H9 (cell line): ENCODE data around the gene TRIM38. TPM values are rescaled to one million over a fixed set of nuclear protein-coding genes. Genes with fewer than 3 reads are reported as not detected.

ENCODE experiments used
- DNase-seq: peaks from one replicate; pipeline ENCODE4 v3.0.0-alpha.2; 2017
- H2AFZ ChIP-seq: one replicate; pipeline ENCODE4 v1.6.1; 2013; ENCODE audit warnings: mild to moderate bottlenecking, low read length, control low read depth, moderate library complexity
- H2AK5ac ChIP-seq: 2 replicates; pipeline ENCODE4 v1.6.1; 2013; ENCODE audit warnings: low read length, control low read depth, mixed read lengths; ENCODE audit not compliant: insufficient read length
- H2BK120ac ChIP-seq: one replicate; pipeline ENCODE4 v1.6.1; 2013; ENCODE audit warnings: low read depth, mild to moderate bottlenecking, low read length, control low read depth, inconsistent platforms; ENCODE audit not compliant: poor library complexity, severe bottlenecking
- H2BK12ac ChIP-seq: 2 replicates; pipeline ENCODE4 v1.6.1; 2013; ENCODE audit warnings: low read length, control low read depth, mixed read lengths, low read depth; ENCODE audit not compliant: insufficient read length
- H2BK15ac ChIP-seq: 2 replicates; pipeline ENCODE4 v1.6.1; 2013; ENCODE audit warnings: low read depth, low read length, control low read depth
- H2BK20ac ChIP-seq: one replicate; pipeline ENCODE4 v1.6.1; 2013; ENCODE audit warnings: low read depth, mild to moderate bottlenecking, low read length, control low read depth, inconsistent platforms; ENCODE audit not compliant: poor library complexity, severe bottlenecking
- H2BK5ac ChIP-seq: 2 replicates; pipeline ENCODE4 v1.6.1; 2013; ENCODE audit warnings: low read length, control low read depth, mixed read lengths; ENCODE audit not compliant: insufficient read length
- H3K14ac ChIP-seq: 2 replicates; pipeline ENCODE4 v1.6.1; 2013; ENCODE audit warnings: low read length, control low read depth; ENCODE audit not compliant: insufficient read depth
- H3K18ac ChIP-seq: 2 replicates; pipeline ENCODE4 v1.6.1; 2013; ENCODE audit warnings: low read depth, mild to moderate bottlenecking, mixed read lengths, low read length, control low read depth; ENCODE audit not compliant: insufficient read length
- H3K23ac ChIP-seq: 2 replicates; pipeline ENCODE4 v1.6.1; 2013; ENCODE audit warnings: low read length, control low read depth, mixed read lengths, low read depth; ENCODE audit not compliant: insufficient read length
- H3K23me2 ChIP-seq: 2 replicates; pipeline ENCODE4 v1.6.1; 2013; ENCODE audit warnings: low read depth, mild to moderate bottlenecking, mixed read lengths, low read length, control low read depth; ENCODE audit not compliant: insufficient read length, poor library complexity, severe bottlenecking
- H3K27ac ChIP-seq: 2 replicates; pipeline ENCODE4 v1.5.1; 2013; ENCODE audit warnings: low read length, control low read depth, mixed read lengths, low read depth; ENCODE audit not compliant: insufficient read length
- H3K27me3 ChIP-seq: 2 replicates; pipeline ENCODE4 v1.6.1; 2013; ENCODE audit warnings: low read length, control low read depth, inconsistent platforms; ENCODE audit not compliant: insufficient read depth
- H3K4ac ChIP-seq: 2 replicates; pipeline ENCODE4 v1.6.1; 2013; ENCODE audit warnings: low read depth, mild to moderate bottlenecking, control low read depth, inconsistent platforms, low read length, moderate library complexity
- H3K4me1 ChIP-seq: 2 replicates; pipeline ENCODE4 v1.6.1; 2013; ENCODE audit warnings: low read length, control low read depth, inconsistent platforms; ENCODE audit not compliant: insufficient read depth
- H3K4me2 ChIP-seq: 2 replicates; pipeline ENCODE4 v1.6.1; 2013; ENCODE audit warnings: low read length, control low read depth, mixed read lengths; ENCODE audit not compliant: insufficient read length, insufficient read depth
- H3K56ac ChIP-seq: 2 replicates; pipeline ENCODE4 v1.6.1; 2013; ENCODE audit warnings: low read depth, mild to moderate bottlenecking, mixed read lengths, low read length, control low read depth; ENCODE audit not compliant: insufficient read length
- H3K79me1 ChIP-seq: 2 replicates; pipeline ENCODE4 v1.6.1; 2013; ENCODE audit warnings: low read depth, mild to moderate bottlenecking, moderate library complexity, low read length, control low read depth, inconsistent platforms; ENCODE audit not compliant: insufficient read depth, poor library complexity, severe bottlenecking
- H3K79me2 ChIP-seq: 2 replicates; pipeline ENCODE4 v1.6.1; 2013; ENCODE audit warnings: low read length, control low read depth, inconsistent platforms; ENCODE audit not compliant: insufficient read depth
- H3K9ac ChIP-seq: 2 replicates; pipeline ENCODE4 v1.6.1; 2013; ENCODE audit warnings: low read length, control low read depth, mixed read lengths; ENCODE audit not compliant: insufficient read length; ENCODE audit errors: extremely low read depth
- H3K9me3 ChIP-seq: one replicate; pipeline ENCODE4 v1.6.1; 2013; ENCODE audit warnings: low read depth, low read length, inconsistent platforms; ENCODE audit not compliant: control insufficient read depth
- H3T11ph ChIP-seq: one replicate; pipeline ENCODE4 v1.6.1; 2013; ENCODE audit warnings: mild to moderate bottlenecking, low read length, control low read depth, inconsistent platforms
- H4K20me1 ChIP-seq: one replicate; pipeline ENCODE4 v1.6.1; 2013; ENCODE audit not compliant: control insufficient read depth, insufficient read length, insufficient read depth
- H4K5ac ChIP-seq: 2 replicates; pipeline ENCODE4 v1.6.1; 2013; ENCODE audit warnings: low read depth, mild to moderate bottlenecking, mixed read lengths, low read length, control low read depth; ENCODE audit not compliant: insufficient read length
- H4K8ac ChIP-seq: replicated peaks from 2 replicates; pipeline ENCODE4 v1.6.1; 2013; ENCODE audit warnings: low read length, control low read depth, mixed read lengths, low read depth; ENCODE audit not compliant: insufficient read length
- H4K91ac ChIP-seq: 2 replicates; pipeline ENCODE4 v1.6.1; 2013; ENCODE audit warnings: low read depth, mild to moderate bottlenecking, moderate library complexity, mixed read lengths, low read length, control low read depth; ENCODE audit not compliant: insufficient read length
- H3K27ac Mint-ChIP-seq, 3 experiments: 2 replicates in 2 of 3; 3 replicates in 1 of 3; pipeline ENCODE4 v1.8.0; 2020 to 2021; ENCODE audit warnings: mixed read lengths in 3 of 3, mild to moderate bottlenecking in 1 of 3, moderate library complexity in 1 of 3
- H3K27me3 Mint-ChIP-seq: 2 replicates; pipeline ENCODE4 v1.8.0; 2021; ENCODE audit warnings: low read depth, mild to moderate bottlenecking, moderate library complexity, mixed read lengths
- H3K36me3 Mint-ChIP-seq, 3 experiments: 2 replicates in 2 of 3; 3 replicates in 1 of 3; pipeline ENCODE4 v1.8.0; 2020 to 2021; ENCODE audit warnings: low read depth in 3 of 3, mixed read lengths in 3 of 3; ENCODE audit not compliant: insufficient read depth in 1 of 3
- H3K4me1 Mint-ChIP-seq, 2 experiments: 2 replicates each; pipeline ENCODE4 v1.8.0; 2020; ENCODE audit warnings: mixed read lengths in 2 of 2
- H3K4me3 Mint-ChIP-seq, 2 experiments: 2 replicates in 1 of 2; 3 replicates in 1 of 2; pipeline ENCODE4 v1.8.0; 2020 to 2021; ENCODE audit warnings: mild to moderate bottlenecking in 2 of 2, mixed read lengths in 2 of 2, moderate library complexity in 1 of 2
- H3K9me3 Mint-ChIP-seq, 2 experiments: 2 replicates in 1 of 2; 3 replicates in 1 of 2; pipeline ENCODE4 v1.8.0; 2020; ENCODE audit warnings: mild to moderate bottlenecking in 2 of 2, mixed read lengths in 2 of 2, moderate library complexity in 1 of 2
- WGBS: extraction: QIAGEN DNeasy Blood & Tissue Kit; methylation state at CpG from one replicate; pipeline ENCODE4 v1.1.7; 2013; ENCODE audit warnings: missing lambda C conversion rate, low lambda C conversion rate, mixed read lengths; ENCODE audit not compliant: insufficient read length; ENCODE audit errors: extremely low coverage; 5-methylcytosine and 5-hydroxymethylcytosine counted together
- total RNA-seq: library from RNA; stranded (reverse); gene quantifications from 2 replicates; pipeline ENCODE4 v1.2.1, GENCODE V29; 2021
- TF ChIP-seq, protein P1 (sequence below): fragments of 200-600 bp; sonication (generic); conservative IDR thresholded peaks from 3 replicates; pipeline ENCODE4 v1.8.0; 2021; ENCODE audit warnings: antibody characterized with exemption, mild to moderate bottlenecking

The TRIM38 gene
- total RNA-seq, 1 experiment from 2014 or later: 0.61 TPM

DNA sequence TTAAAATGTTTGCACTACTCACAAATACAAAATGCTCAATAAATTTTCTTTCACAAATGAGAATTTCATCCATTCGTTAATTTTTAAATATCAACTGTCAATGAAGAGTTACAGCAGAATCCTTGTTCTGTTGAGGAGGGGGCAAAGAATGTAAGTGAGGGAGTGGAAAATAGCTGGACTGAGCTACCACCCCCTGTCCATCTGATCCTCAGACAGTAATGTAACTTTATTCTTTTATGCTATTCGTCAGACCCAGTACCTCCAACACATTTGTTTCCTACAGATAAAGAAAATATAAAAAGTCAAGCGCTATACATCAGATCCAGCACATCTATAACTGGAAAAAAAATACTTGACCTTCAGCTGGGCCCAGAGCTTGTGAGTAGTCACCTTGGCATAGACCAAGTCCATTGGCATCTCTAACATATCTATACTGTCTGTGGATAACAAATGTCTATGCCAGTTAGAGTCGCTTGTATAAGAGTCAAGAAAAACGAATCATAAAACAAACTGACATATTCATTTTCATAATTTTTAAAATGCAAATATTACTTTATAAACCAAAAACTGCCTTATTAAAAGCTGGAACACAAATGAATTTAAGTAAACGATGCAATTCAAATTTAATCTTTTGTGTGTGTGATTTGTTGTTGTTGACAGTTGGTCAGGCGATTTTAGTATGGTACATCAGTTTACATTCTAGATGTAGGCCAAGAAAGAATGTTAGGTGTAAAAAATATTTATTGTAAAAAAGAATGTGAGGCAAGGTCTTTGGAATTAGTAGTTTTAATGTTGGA is 67.5 kb downstream of the TRIM38 start:
- Histone ChIP-seq H2AK5ac (no peak overlapping the region), H4K20me1 (no peaks in the 10 kb centered on the region), H4K91ac (no peak overlapping the region), H2BK120ac (no peak overlapping the region), H2BK15ac (no peak overlapping the region), H2BK20ac (no peak overlapping the region), H3K4ac (no peak overlapping the region), H3K18ac (no peak overlapping the region), H2BK12ac (no peak overlapping the region), H4K5ac (no peak overlapping the region), H3K4me2 (no peak overlapping the region), H3K79me1 (no peaks in the 10 kb centered on the region), H4K8ac (no peak overlapping the region), H3T11ph (no peak overlapping the region), H3K9me3 (no peaks in the 10 kb centered on the region), H3K14ac (no peak overlapping the region), H3K27ac (peak overlapping the region; percentile 96), H3K23me2 (peaks cover 24% of the 10 kb centered on the region), H3K9ac (no peak overlapping the region), H3K4me1 (no peaks in the 10 kb centered on the region; the same call in 1 of the 2 replicates), H3K79me2 (no peaks in the 10 kb centered on the region), H2AFZ (no peak overlapping the region), H3K27me3 (no peaks in the 10 kb centered on the region), H3K23ac (no peak overlapping the region), H2BK5ac (no peak overlapping the region), H3K56ac (no peak overlapping the region)
- DNase-seq: no peak
- no CpG with 5 or more reads among the region's 7 CpGs for WGBS
- H3K9me3 Mint-ChIP-seq: no peaks in the 10 kb centered on the region; a peak in 1 of 5 replicates
- H3K4me3 Mint-ChIP-seq: peak overlapping the region; percentile 37 to 72
- no peaks in the 10 kb centered on the region; the same call in 1 of the 2 replicates for H3K27me3 Mint-ChIP-seq
- no peaks in the 10 kb centered on the region for H3K36me3 Mint-ChIP-seq
- H3K4me1 Mint-ChIP-seq: peaks cover 57 to 66% of the 10 kb centered on the region in 2 experiments
- TF ChIP-seq, protein P1, sequence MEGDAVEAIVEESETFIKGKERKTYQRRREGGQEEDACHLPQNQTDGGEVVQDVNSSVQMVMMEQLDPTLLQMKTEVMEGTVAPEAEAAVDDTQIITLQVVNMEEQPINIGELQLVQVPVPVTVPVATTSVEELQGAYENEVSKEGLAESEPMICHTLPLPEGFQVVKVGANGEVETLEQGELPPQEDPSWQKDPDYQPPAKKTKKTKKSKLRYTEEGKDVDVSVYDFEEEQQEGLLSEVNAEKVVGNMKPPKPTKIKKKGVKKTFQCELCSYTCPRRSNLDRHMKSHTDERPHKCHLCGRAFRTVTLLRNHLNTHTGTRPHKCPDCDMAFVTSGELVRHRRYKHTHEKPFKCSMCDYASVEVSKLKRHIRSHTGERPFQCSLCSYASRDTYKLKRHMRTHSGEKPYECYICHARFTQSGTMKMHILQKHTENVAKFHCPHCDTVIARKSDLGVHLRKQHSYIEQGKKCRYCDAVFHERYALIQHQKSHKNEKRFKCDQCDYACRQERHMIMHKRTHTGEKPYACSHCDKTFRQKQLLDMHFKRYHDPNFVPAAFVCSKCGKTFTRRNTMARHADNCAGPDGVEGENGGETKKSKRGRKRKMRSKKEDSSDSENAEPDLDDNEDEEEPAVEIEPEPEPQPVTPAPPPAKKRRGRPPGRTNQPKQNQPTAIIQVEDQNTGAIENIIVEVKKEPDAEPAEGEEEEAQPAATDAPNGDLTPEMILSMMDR: no peak
- peak overlapping the region; percentile 82 to 99 (median 87); a peak in 5 of 7 replicates for H3K27ac Mint-ChIP-seq
